ENCODE results near the gene CD63.
A peak's percentile ranks its signal among the peaks of the same experiment; 100 is the strongest.

CD63 gene

DNA sequence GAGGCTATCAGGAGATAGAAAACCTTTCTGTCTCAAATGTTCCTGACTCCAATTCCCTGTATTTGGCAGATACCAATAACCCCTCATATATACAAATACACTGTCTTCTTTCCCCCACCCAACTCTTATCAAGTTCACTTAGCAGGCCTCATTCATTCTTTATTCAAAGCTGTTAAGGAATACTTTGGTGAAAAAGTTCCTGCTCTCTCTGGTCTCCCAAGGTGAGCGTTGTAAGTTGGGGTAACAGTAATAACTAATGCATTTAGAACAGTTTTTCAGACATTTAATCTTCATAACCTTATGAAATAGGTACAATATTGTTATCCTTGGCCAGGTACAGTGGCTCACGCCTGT is 10.2 kb upstream of the CD63 start:
- no peak for DNase-seq (ENCODE audit: low spot score)

- peak; percentile 89 for DNase-seq (ENCODE audit: low spot score)
Measured at GRCh38 chr12:55738123-55739024, 9.6 kb upstream of the CD63 start.

DNA sequence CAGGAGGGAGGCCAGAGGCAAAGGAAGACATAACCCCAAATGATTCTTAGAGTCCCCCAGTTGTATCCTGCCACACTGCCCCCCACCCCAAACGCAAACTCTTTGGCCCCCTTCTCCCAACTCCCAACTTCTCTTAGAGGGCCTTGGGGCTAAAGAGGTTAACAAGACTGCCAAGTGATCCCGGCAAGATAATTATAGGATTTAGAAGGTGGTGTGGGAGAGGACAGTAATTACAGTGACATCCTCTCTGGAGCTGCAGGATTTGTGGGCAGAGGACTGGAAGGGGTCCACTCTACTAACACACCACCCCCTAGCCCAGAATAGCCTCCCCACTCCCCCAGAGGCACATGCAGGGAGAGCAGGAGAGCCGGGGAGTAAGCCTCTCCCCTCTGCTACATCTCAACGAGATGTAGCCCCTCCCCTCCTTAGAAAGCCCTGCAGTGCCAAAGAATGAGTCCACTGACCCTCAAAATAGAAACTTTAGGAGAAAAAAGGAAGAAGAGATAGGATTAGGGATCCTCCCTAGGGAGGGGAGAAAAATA is 8.8 kb upstream of the CD63 start:
- no peak for DNase-seq (ENCODE audit: low spot score)

GRCh38 chr12:55736780-55737580 is 8.2 kb upstream of the CD63 start:
- DNase-seq (ENCODE audit: low spot score): no peak

- no peak for DNase-seq (ENCODE audit: low spot score)
Measured at GRCh38 chr12:55736076-55736475, 7.3 kb upstream of the CD63 start.

- no peak for DNase-seq (ENCODE audit: low spot score)
Measured at GRCh38 chr12:55734595-55734994, 5.8 kb upstream of the CD63 start.

DNA sequence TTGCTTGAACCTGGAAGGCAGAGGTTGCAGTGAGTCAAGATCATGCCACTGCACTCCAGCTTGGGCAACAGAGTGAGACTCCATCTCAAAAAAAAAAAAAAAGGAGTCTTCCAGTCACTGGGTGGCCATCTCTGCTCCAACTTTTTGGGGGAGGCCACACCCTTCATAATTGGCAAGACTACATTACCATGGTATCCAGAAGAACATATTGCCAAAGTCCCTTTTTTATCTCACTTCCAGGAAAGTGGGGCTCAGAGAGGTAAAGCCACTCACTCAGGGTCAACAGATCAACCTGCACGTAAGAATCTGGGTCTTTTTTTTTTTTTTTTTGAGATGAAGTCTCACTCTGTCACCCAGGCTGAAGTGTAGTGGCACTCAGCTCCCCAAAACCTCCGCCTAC is 5.0 kb upstream of the CD63 start:
- no peak for DNase-seq (ENCODE audit: low spot score)

- no peak for DNase-seq (ENCODE audit: low spot score)
Measured at GRCh38 chr12:55733021-55733555, 4.3 kb upstream of the CD63 start.

GRCh38 chr12:55732288-55732687 is 3.5 kb upstream of the CD63 start:
- DNase-seq (ENCODE audit: low spot score): no peak

DNA sequence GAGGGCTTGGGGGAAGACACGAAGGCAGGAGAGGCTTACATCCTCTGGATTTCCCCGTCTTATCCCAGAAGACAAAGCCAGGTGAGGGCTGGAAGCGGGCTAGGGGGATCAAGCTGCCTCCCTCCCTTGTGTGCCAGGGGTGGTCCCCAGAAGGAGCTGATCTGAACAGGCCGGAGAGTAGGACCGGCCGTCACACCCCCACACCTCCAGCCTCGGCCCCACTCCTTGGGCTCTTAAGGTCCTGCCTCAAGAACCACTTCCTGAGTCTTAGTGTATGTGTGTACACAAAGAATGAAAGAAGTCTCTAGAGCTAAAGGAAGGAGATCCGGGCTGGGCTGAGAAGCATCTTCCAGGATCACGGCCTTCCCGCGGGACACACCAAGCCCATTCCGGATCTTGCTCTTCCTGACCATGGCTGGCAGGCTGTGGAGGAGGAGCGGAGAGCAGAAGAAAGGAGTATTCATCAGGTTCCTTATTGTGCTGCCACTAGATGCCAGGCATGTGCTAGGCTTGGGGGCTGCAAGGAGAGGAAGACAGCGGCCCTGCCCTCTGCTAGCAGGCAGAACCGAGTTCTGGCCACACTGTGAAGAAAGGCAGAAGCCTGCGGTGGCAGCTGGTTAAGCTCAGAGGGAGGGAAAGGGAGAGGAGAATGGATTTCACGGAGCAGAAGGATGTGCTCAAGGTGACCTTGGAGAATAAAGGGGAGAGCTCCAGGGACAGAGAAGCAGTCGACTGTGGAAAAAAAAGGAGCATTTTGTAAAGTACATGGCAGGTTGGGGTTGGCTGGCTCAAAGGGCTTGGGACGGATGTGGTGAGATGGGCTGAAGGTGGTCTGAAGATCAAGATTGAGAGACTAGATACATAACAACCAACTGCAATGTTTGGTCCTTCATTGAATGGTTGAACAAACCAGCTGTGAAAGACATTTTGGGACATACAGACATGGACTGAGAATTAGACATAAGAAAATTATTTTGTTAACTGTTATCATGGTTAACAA is 1.3 kb upstream of the CD63 start:
- no peak for DNase-seq (ENCODE audit: low spot score)

GRCh38 chr12:55728186-55728938 is 447 bp downstream of the CD63 start:
- DNase-seq (ENCODE audit: low spot score): no peak

DNA sequence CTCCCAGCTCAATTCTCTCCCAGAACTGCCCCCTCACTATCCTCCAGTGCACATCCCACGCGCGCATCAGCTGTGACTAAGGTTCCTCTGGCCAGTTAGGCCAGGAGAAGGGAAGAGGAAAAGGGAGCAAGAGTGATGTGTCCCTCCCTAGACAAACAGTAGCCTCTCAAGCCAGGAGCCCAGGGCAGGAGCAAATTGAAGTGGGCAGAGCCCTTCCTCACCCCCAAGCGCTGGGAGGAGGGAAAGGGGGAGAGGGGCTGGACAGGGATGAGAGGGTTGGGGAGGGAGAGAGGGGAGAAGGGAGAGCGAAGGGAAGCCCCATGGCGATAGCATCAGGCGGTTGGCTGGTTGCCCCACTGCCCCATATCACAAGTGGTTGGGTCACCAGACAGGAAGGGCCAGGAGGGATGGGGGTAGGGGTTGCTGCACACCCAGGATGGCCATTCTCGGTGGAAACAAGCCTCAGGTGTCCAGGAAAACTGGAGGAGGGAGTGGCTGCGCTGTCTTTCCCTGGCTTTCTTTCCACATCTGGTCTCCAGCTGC is 1.1 kb downstream of the CD63 start:
- no peak for DNase-seq (ENCODE audit: low spot score)

DNA sequence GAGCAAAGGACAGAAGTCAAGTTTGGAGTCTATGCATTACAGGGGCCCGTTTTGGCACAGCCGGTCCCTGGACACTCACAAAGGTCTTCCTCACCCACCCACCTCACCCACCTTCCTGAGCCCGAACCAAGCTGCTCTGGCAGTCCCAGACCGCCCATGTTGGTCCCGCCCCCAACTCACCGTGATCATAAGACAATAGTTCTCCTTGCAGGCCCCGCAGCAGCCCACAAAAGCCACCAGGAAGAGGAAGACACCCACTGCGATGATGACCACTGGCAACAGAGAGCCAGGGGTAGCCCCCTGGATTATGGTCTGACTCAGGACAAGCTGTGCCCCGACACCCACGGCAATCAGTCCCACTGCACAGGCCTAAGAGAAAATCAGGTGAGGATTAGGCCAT is 1.8 kb downstream of the CD63 start:
- no peak for DNase-seq (ENCODE audit: low spot score)

DNA sequence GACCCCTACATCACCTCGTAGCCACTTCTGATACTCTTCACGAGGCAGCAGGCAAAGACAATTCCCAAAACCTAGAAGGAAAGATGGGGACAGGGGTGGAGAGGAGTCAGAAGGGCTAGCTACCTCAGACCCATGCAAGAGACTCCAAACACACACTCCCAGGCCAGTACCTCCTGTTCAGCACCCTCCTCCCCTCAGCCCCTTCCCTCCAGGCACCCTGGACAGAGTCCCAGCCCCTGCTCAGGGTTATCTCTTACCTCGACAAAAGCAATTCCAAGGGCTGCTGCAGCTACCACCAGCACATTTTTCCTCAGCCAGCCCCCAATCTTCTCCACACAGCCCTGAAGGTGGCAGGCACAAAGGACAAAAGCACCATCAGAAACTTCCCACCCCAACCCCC is 3.3 kb downstream of the CD63 start:
- no peak for DNase-seq (ENCODE audit: low spot score)

DNA sequence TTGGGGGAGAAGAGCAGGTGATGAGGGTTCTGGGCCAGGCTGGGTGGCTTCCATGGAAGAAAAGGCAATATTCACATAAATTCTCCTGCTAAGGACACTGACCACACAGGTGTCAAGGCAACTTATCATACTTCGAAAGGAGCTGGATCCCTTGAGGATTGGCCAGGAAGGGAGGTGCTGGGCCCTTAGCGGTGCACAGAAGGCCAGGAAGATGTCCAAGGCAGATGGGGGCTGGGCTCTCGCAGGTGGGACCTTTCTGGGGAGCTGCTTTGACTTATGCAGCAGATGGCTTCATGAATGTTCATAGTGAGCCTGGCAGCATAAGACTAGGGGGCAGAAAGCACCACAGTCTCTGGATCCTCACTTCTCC is 3.9 kb downstream of the CD63 start:
- no peak for DNase-seq (ENCODE audit: low spot score)

- peak; percentile 71 for DNase-seq (ENCODE audit: low spot score)
Measured at GRCh38 chr12:55724226-55724939, 4.4 kb downstream of the CD63 start.

DNA sequence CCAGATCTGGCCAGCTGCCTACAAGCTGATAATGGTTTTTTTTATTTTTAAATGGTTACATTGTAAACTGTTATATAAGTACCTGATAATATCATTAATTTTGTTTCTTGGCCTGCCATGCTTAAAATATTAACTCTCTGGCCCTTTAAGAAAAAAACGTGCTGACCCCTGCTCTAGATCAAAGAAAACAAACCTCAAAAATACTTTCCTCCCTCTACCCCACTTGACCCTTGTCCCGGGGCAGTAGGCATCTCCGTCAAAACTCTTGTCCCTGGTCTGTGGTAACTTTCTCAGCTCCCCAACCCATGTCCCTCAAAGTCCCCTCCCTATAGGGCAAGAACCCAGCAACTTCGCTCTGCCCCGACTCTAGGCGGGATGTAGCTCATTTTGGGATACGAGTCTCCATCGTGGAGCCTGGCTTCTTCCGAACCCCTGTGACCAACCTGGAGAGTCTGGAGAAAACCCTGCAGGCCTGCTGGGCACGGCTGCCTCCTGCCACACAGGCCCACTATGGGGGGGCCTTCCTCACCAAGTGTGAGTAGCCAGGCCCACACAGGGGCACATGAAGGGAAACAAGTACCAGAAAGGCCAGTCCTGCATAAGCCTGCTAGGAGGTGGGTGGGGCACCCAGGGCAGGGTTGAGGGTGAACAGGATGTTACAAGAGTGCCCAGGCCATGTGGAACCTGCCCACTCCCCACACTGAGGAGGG is 5.1 kb downstream of the CD63 start:
- DNase-seq (ENCODE audit: low spot score): no peak

GRCh38 chr12:55722948-55723347 is 5.9 kb downstream of the CD63 start:
- DNase-seq (ENCODE audit: low spot score): no peak

GRCh38 chr12:55721601-55722213 is 7.1 kb downstream of the CD63 start:
- DNase-seq (ENCODE audit: low spot score): no peak
